HCT116 (cell line): Measurements from ENCODE around the gene RNF212B. TPM values are rescaled to one million over a fixed set of nuclear protein-coding genes. Genes with fewer than 3 reads are reported as not detected.
"Not testable (repeated sequence)": the region's sequence is repeated elsewhere in the genome, so short reads cannot be mapped to it uniquely, and the experiment has no call there.

Experiments
- ATAC-seq: fragments of 200-7000 bp; cut with Tn5 transposase; 2 replicates; pipeline ENCODE4 v1.9.1; 2020; ENCODE audit warnings: mild to moderate bottlenecking, moderate library complexity
- BruUV-seq: library from RNA; stranded (reverse); fragments of 400-500 nt; replicated peaks from 2 replicates; lab custom pipeline; 2021; lab: Mats Ljungman, UMichigan
- CTCF ChIA-PET: fragments of 300-600 bp; sonication (Branson Sonifier 250); formaldehyde crosslinking; loops from one replicate; lab custom pipeline; 2021; ENCODE audit warnings: antibody characterized with exemption; lab: Charles Lee
- POLR2A ChIA-PET: fragments of 300-600, 350-600 bp; sonication (Branson Sonifier 250); formaldehyde crosslinking; loops from one replicate; lab custom pipeline; 2021; ENCODE audit warnings: antibody characterized with exemption; lab: Charles Lee
- RAD21 ChIA-PET, 2 experiments: fragments of 300-600 bp; sonication (Branson Sonifier 250); formaldehyde crosslinking; loops; one replicate each; lab custom pipeline; 2023; ENCODE audit warnings: low total read pairs in 2 of 2; ENCODE audit not compliant: uncharacterized antibody in 2 of 2, unreplicated experiment in 2 of 2, low non-redundant PET in 1 of 2; lab: Charles Lee
- DNase-seq: peaks from one replicate; pipeline ENCODE4 v3.0.0-alpha.2; 2010; ENCODE audit warnings: low read depth, low spot score
- H2AFZ ChIP-seq: fragments of 200-600 bp; shearing (Covaris generic), sonication (generic); 2 replicates; pipeline ENCODE4 v1.6.1; 2017; ENCODE audit warnings: low read depth, mixed run types, mixed read lengths, antibody characterized with exemption, low read length; ENCODE audit not compliant: poor library complexity, severe bottlenecking
- H3K27ac ChIP-seq: 2 replicates; pipeline ENCODE4 v1.5.1; 2012; ENCODE audit warnings: low read depth, low read length
- H3K27me3 ChIP-seq: fragments of 200-600 bp; sonication (generic); 2 replicates; pipeline ENCODE4 v1.6.1; 2016; ENCODE audit warnings: mixed run types, low read length, mixed read lengths; ENCODE audit not compliant: insufficient read depth
- H3K36me3 ChIP-seq, 2 experiments: fragments of 200-500 bp in 1 of 2; fragments of 200-600 bp in 1 of 2; sonication (Bioruptor generic) in 1 of 2; sonication (generic) in 1 of 2; 2 replicates each; pipeline versions ENCODE4 v1.5.1 to v1.6.1; 2014 to 2016; ENCODE audit warnings: low read length in 2 of 2, inconsistent platforms in 1 of 2, mixed read lengths in 1 of 2, mixed run types in 1 of 2; ENCODE audit not compliant: insufficient read depth in 2 of 2, control insufficient read depth in 1 of 2
- H3K4me1 ChIP-seq, 2 experiments: fragments of 200-600 bp in 1 of 2; sonication (generic) in 1 of 2; 2 replicates each; pipeline versions ENCODE4 v1.5.1 to v1.6.1; 2012 to 2017; ENCODE audit warnings: low read length in 2 of 2, inconsistent platforms in 1 of 2, mild to moderate bottlenecking in 1 of 2, mixed read lengths in 1 of 2, mixed run types in 1 of 2, moderate library complexity in 1 of 2; ENCODE audit not compliant: insufficient read depth in 2 of 2, control insufficient read depth in 1 of 2
- H3K4me2 ChIP-seq: fragments of 200-600 bp; sonication (generic); 2 replicates; pipeline ENCODE4 v1.6.1; 2017; ENCODE audit warnings: mixed run types, low read length, mixed read lengths
- H3K4me3 ChIP-seq, 2 experiments: fragments of 200-600 bp in 1 of 2; sonication (generic) in 1 of 2; replicated peaks in 1 of 2; 2 replicates each; pipeline ENCODE4 v1.5.1; 2011 to 2016; ENCODE audit warnings: low read length in 2 of 2, control low read depth in 1 of 2, low read depth in 1 of 2, mild to moderate bottlenecking in 1 of 2, mixed read lengths in 1 of 2, mixed run types in 1 of 2
- H3K79me2 ChIP-seq: fragments of 200-600 bp; sonication (generic); 2 replicates; pipeline ENCODE4 v1.6.1; 2017; ENCODE audit warnings: mild to moderate bottlenecking, mixed run types, low read length, moderate library complexity, mixed read lengths; ENCODE audit not compliant: insufficient read depth
- H3K9ac ChIP-seq: fragments of 200-600 bp; sonication (generic); 2 replicates; pipeline ENCODE4 v1.6.1; 2016; ENCODE audit warnings: low read length, mixed read lengths
- H3K9me2 ChIP-seq: fragments of 200-600 bp; sonication (generic), shearing (Covaris generic); 2 replicates; pipeline ENCODE4 v1.6.1; 2017; ENCODE audit warnings: mixed run types, mild to moderate bottlenecking, moderate library complexity; ENCODE audit not compliant: insufficient read depth
- H3K9me3 ChIP-seq, 2 experiments: fragments of 200-500 bp in 1 of 2; fragments of 200-600 bp in 1 of 2; sonication (Bioruptor generic) in 1 of 2; sonication (generic) in 1 of 2; 2 replicates each; pipeline ENCODE4 v1.6.1; 2014 to 2017; ENCODE audit warnings: low read length in 2 of 2, mixed read lengths in 2 of 2, inconsistent platforms in 1 of 2, low read depth in 1 of 2, mild to moderate bottlenecking in 1 of 2, mixed run types in 1 of 2, moderate library complexity in 1 of 2; ENCODE audit not compliant: control insufficient read depth in 1 of 2, insufficient read depth in 1 of 2
- H4K20me1 ChIP-seq: fragments of 200-600 bp; sonication (generic), shearing (Covaris generic); 2 replicates; pipeline ENCODE4 v1.6.1; 2017; ENCODE audit warnings: mixed run types, mild to moderate bottlenecking, moderate library complexity; ENCODE audit not compliant: insufficient read depth
- ATF3 ChIP-seq: IDR thresholded peaks from 2 replicates; pipeline ENCODE4 v1.6.1; 2012
- CEBPB ChIP-seq: IDR thresholded peaks from 2 replicates; pipeline ENCODE4 v1.6.1; 2012; ENCODE audit warnings: low read depth
- EGR1 ChIP-seq: IDR thresholded peaks from 2 replicates; pipeline ENCODE4 v1.6.1; 2012; ENCODE audit warnings: low read depth
- FOSL1 ChIP-seq: IDR thresholded peaks from 2 replicates; pipeline ENCODE4 v1.6.1; 2012; ENCODE audit warnings: low read depth
- JUND ChIP-seq: IDR thresholded peaks from 2 replicates; pipeline ENCODE4 v1.6.1; 2012
- TCF7L2 ChIP-seq: IDR thresholded peaks from 2 replicates; pipeline ENCODE4 v1.7.0; 2011; ENCODE audit warnings: borderline replicate concordance, inconsistent platforms; ENCODE audit not compliant: insufficient read depth, insufficient read length; ENCODE audit errors: extremely low read depth
- intact Hi-C: fragments of 100-400 bp; cut with micrococcal nuclease; formaldehyde crosslinking; loops from 2 replicates; pipeline ENCODE4 v1.10.0; 2022
- total RNA-seq: library from RNA; stranded (reverse); gene quantifications from one replicate; pipeline ENCODE4 v1.2.1, GENCODE V29; 2021; ENCODE audit not compliant: unreplicated experiment

The RNF212B gene
- total RNA-seq, 1 experiment from 2014 or later = not detected

GRCh38 chr14:23241061-23241715, 3.5 kb downstream of the RNF212B start:
- BruUV-seq, H3K36me3 ChIP-seq, intact Hi-C loops, H3K79me2 ChIP-seq, H2AFZ ChIP-seq, H3K9ac ChIP-seq, CTCF ChIA-PET, ATAC-seq, H4K20me1 ChIP-seq, H3K27ac ChIP-seq, H3K4me3 ChIP-seq, RAD21 ChIA-PET, H3K9me3 ChIP-seq, H3K4me2 ChIP-seq, H3K4me1 ChIP-seq, H3K27me3 ChIP-seq, DNase-seq, H3K9me2 ChIP-seq: not testable (repeated sequence)
- POLR2A ChIA-PET = interaction anchor here (0.6 kb wide), 1 partner anchor 233 kb away, joined by 7 read pairs; no protein-coding TSS in a partner anchor

GRCh38 chr14:23242076-23242475, 4.3 kb downstream of the RNF212B start:
- ChIA-PET CTCF (no interaction called here), POLR2A (no interaction called here), RAD21 (no interaction called here)

More at GRCh38 chr14:23242076-23242475, 4.3 kb downstream of the RNF212B start:
- BruUV-seq = no TSS peak
- no peak overlapping the region for H3K4me3 ChIP-seq
- no peak overlapping the region for H3K27ac ChIP-seq
- H3K4me2 ChIP-seq = no peak overlapping the region
- intact Hi-C loops = no loop called here
- TF ChIP-seq EGR1 (no peak), ATF3 (no peak), JUND (no peak), CEBPB (no peak), FOSL1 (no peak), TCF7L2 (no peak)
- no peak for DNase-seq
- H3K79me2 ChIP-seq = no peaks in the 10 kb centered on the region
- no peaks in the 10 kb centered on the region for H3K9me3 ChIP-seq
- H3K36me3 ChIP-seq = no peaks in the 10 kb centered on the region
- H3K9me2 ChIP-seq = no peaks in the 10 kb centered on the region
- no peaks in the 10 kb centered on the region for H4K20me1 ChIP-seq
- ATAC-seq = no peak
- H3K9ac ChIP-seq = no peak overlapping the region
- H3K4me1 ChIP-seq = peaks cover 0 to 9% of the 10 kb centered on the region in 2 experiments; a peak in 2 of 4 replicates
- no peak overlapping the region for H2AFZ ChIP-seq
- no peaks in the 10 kb centered on the region for H3K27me3 ChIP-seq
